ENCODE results near the gene ZSCAN16.

DNA sequence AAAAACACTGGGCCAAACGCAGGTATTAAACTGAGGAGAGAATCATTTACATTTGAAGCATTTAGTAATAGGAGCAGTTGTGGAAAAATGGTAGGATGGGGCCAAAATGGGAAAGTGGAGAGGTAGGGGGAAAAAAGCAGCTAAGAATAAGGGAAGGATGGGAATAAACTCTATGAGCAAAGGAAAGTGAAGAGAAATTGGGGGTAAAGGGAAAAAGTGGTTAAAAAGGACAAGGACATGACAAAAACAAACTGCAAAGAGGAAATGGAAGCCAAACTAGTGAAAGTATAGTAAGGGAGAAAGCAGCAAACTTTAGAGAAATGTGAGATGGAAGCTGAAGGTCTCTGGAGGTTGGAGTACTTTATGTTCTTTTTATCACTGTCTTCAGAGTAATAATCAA is 6.2 kb upstream of the ZSCAN16 start:
- TF ChIP-seq POLR2AphosphoS5 (IDR thresholded peaks at IDR 0.05) (no peak), CTCF (IDR thresholded peaks at IDR 0.05) (no peak), POLR2A (IDR thresholded peaks at IDR 0.05) (no peak)
